Measurements from ENCODE around the gene RAPH1. TPM values are rescaled to one million over a fixed set of nuclear protein-coding genes. Genes with fewer than 3 reads are reported as not detected.

The RAPH1 gene
- total and polyA plus RNA-seq, 9 of the 15 experiments (the other 6 are each of a cell fraction or from before 2014, with no cell fraction given) = 0.07 to 0.71 (median 0.27) TPM

GRCh38 chr2:203583084-203583695 is 48.1 kb upstream of the RAPH1 start (continued):
- TF ChIP-seq, protein P1, sequence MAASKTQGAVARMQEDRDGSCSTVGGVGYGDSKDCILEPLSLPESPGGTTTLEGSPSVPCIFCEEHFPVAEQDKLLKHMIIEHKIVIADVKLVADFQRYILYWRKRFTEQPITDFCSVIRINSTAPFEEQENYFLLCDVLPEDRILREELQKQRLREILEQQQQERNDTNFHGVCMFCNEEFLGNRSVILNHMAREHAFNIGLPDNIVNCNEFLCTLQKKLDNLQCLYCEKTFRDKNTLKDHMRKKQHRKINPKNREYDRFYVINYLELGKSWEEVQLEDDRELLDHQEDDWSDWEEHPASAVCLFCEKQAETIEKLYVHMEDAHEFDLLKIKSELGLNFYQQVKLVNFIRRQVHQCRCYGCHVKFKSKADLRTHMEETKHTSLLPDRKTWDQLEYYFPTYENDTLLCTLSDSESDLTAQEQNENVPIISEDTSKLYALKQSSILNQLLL (CRISPR knock-in tag; IDR thresholded peaks at IDR 0.05; ENCODE audit: borderline replicate concordance) = no peak

- ChIA-PET POLR2A (interaction anchor here (0.6 to 0.8 kb wide), 2 partner anchors 12 to 849 kb away, joined by 3 read pairs; no protein-coding TSS in a partner anchor), CTCF (ENCODE audit: low intra/inter-chr PET ratio) (no interaction called here)
- BruUV-seq (replicated peaks) = no TSS peak
- intact Hi-C loops (cut with micrococcal nuclease) = no loop called here
- Histone ChIP-seq H3K4me3 (no peak overlapping the region), H3K27me3 (ENCODE audit: control insufficient read depth in 2 of 2, insufficient read depth in 2 of 2, low read length in 2 of 2) (peaks cover 2 to 16% of the 10 kb centered on the region in 2 experiments; a peak in 3 of 5 replicates), H2AFZ (ENCODE audit: low read depth, low read length) (no peak overlapping the region), H3K79me2 (ENCODE audit: control insufficient read depth, insufficient read depth, low read length) (no peaks in the 10 kb centered on the region), H3K4me1 (replicated peaks in 1 of 2; ENCODE audit: control insufficient read depth in 2 of 2, insufficient read depth in 2 of 2, low read length in 2 of 2) (no peaks in the 10 kb centered on the region), H3K36me3 (ENCODE audit: control insufficient read depth, insufficient read depth, low read length) (no peaks in the 10 kb centered on the region), H3K27ac (ENCODE audit: extremely low read depth, low read depth, low read length) (no peak overlapping the region), H3K9me1 (ENCODE audit: control insufficient read depth, insufficient read depth, low read length) (no peaks in the 10 kb centered on the region), H3K4me2 (ENCODE audit: insufficient read depth, low read length) (no peak overlapping the region), H3K9me3 (replicated peaks; ENCODE audit: control insufficient read depth, insufficient read depth, low read depth, low read length) (no peaks in the 10 kb centered on the region), H3K9ac (ENCODE audit: insufficient read depth in 1 of 2, low read depth in 2 of 2, low read length in 2 of 2) (no peak overlapping the region), H4K20me1 (replicated peaks; ENCODE audit: control insufficient read depth, insufficient read depth, low read length) (no peaks in the 10 kb centered on the region)
- in situ Hi-C loops (cut with MboI) = no loop called here
- ATAC-seq (no peak), DNase-seq (ENCODE audit: extremely low read depth in 1 of 4, low spot score in 3 of 4) (no peak), FAIRE-seq (no peak)
- 6% methylated on average over 3 of the region's 3 CpGs for WGBS (ENCODE audit: insufficient coverage, low coverage, missing lambda C conversion rate)
- TF ChIP-seq POLR2B (IDR thresholded peaks at IDR 0.05; ENCODE audit: low read depth, partially characterized antibody) = no peak
- TF ChIP-seq MIER1 (IDR thresholded peaks at IDR 0.05; ENCODE audit: low read depth) = no peak
- no peak for TF ChIP-seq CREM (IDR thresholded peaks at IDR 0.05; ENCODE audit: low read depth)
- TF ChIP-seq NEUROD1 (IDR thresholded peaks at IDR 0.05; ENCODE audit: borderline replicate concordance, low read depth, low read length, partially characterized antibody) = no peak
- TF ChIP-seq ZFPM2 (CRISPR knock-in tag; IDR thresholded peaks at IDR 0.05) = no peak
- TF ChIP-seq, protein P2, sequence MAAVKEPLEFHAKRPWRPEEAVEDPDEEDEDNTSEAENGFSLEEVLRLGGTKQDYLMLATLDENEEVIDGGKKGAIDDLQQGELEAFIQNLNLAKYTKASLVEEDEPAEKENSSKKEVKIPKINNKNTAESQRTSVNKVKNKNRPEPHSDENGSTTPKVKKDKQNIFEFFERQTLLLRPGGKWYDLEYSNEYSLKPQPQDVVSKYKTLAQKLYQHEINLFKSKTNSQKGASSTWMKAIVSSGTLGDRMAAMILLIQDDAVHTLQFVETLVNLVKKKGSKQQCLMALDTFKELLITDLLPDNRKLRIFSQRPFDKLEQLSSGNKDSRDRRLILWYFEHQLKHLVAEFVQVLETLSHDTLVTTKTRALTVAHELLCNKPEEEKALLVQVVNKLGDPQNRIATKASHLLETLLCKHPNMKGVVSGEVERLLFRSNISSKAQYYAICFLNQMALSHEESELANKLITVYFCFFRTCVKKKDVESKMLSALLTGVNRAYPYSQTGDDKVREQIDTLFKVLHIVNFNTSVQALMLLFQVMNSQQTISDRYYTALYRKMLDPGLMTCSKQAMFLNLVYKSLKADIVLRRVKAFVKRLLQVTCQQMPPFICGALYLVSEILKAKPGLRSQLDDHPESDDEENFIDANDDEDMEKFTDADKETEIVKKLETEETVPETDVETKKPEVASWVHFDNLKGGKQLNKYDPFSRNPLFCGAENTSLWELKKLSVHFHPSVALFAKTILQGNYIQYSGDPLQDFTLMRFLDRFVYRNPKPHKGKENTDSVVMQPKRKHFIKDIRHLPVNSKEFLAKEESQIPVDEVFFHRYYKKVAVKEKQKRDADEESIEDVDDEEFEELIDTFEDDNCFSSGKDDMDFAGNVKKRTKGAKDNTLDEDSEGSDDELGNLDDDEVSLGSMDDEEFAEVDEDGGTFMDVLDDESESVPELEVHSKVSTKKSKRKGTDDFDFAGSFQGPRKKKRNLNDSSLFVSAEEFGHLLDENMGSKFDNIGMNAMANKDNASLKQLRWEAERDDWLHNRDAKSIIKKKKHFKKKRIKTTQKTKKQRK (IDR thresholded peaks at IDR 0.05; ENCODE audit: borderline replicate concordance, low read depth, low read length) = no peak
- TF ChIP-seq, protein P3, sequence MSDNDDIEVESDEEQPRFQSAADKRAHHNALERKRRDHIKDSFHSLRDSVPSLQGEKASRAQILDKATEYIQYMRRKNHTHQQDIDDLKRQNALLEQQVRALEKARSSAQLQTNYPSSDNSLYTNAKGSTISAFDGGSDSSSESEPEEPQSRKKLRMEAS (CRISPR knock-in tag; IDR thresholded peaks at IDR 0.05) = no peak
- no peak for TF ChIP-seq JUNB (CRISPR knock-in tag; conservative IDR thresholded peaks at IDR 0.05)
- TF ChIP-seq CCAR2 (IDR thresholded peaks at IDR 0.05; ENCODE audit: low read depth, low read length) = no peak
- TF ChIP-seq RBFOX2 (IDR thresholded peaks at IDR 0.05; ENCODE audit: low read depth, low read length) = no peak
- TF ChIP-seq KAT8 (IDR thresholded peaks at IDR 0.05; ENCODE audit: low read depth) = no peak
- no peak for TF ChIP-seq SAP30 (IDR thresholded peaks at IDR 0.05; ENCODE audit: borderline replicate concordance, insufficient read depth, low read depth, low read length, poor library complexity, severe bottlenecking)
- TF ChIP-seq, protein P4, sequence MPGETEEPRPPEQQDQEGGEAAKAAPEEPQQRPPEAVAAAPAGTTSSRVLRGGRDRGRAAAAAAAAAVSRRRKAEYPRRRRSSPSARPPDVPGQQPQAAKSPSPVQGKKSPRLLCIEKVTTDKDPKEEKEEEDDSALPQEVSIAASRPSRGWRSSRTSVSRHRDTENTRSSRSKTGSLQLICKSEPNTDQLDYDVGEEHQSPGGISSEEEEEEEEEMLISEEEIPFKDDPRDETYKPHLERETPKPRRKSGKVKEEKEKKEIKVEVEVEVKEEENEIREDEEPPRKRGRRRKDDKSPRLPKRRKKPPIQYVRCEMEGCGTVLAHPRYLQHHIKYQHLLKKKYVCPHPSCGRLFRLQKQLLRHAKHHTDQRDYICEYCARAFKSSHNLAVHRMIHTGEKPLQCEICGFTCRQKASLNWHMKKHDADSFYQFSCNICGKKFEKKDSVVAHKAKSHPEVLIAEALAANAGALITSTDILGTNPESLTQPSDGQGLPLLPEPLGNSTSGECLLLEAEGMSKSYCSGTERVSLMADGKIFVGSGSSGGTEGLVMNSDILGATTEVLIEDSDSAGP (CRISPR knock-in tag; IDR thresholded peaks at IDR 0.05) = no peak
Observed at GRCh38 chr2:203582468-203582867, 47.4 kb upstream of the RAPH1 start.

Measured in K562 (cell line).